ENCODE results near the gene CPVL.

The CPVL gene

GRCh38 chr7:28999427-28999826 lies 146.9 kb downstream of the CPVL start:
- DNase-seq = no peak

GRCh38 chr7:28998105-28998504 lies 148.2 kb downstream of the CPVL start:
- DNase-seq = no peak

DNA sequence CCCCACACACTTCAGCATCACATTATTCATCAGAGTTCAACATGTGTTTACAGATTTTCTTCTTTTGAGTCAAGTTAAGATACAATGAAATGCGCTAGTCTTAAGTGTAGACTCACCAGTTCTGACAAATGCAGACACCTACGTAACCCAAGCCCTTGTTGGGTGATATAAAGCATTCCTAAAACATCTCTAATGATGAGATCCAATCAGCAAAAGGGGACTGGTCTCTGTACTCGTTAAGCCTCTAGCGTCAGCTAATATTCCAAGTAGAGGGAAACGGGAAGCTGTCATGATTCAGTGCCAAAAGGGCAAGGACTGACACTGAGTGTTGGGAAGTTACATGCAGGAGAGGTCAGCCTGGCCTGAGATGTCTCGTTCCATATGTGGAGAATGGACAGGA lies 149.5 kb downstream of the CPVL start:
- no peak for DNase-seq

DNA sequence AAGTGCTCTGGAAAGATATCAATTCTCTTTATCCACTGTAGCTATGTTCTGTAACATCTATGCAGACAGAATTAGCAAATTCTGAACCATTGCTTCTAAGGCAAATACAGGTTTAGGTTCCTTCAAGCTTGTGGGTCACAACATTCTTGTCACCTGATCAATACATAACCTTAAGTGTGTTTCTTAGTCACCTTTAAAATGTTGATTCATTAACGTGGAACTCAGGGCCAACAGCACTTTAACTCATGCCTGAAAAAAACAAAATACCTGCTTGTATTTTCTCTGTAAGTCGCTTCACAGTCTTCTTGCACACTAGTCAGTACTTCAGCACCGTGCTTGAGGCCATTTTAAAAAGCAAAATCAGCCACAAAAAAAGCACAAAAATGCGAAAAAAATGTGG lies 153.0 kb downstream of the CPVL start:
- DNase-seq = no peak

- DNase-seq = no peak
These were observed 153.5 kb downstream of the CPVL start for GRCh38 chr7:28992798-28993197.

DNA sequence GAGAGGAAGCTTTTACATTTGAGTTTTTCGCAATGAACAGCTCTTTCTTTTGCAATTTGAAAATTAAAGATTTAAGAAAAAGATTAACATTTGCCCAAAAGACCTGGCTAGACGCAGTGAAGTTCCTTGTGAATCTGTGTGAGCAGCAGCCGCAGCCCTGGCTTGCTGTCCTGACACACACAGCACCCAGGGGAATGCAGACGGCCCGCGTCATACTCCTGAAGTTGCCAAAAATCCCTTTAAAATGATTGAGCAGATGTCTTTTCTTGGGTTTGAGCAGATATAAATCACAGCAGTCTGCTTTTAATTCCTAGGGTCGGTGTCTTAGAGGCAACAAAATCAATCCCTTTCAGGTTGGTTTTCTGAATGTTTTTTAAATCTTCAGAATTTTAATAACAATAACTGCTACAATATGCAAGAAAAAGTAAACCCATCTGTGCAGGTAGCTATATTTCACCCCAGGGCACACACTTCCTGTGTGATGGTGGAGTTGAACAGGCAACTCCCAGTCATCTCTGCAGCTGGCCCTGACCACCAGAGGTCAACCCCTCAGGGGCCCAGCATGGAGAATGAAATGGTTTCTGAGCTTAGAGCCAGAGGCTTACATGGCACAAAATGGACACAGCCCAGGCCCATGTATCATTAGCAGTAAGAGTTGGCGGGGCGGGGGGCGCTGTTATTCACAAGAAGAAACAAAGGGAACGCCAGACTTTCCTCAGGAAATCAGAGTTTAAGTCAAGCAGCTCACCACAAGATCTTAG lies 156.0 kb downstream of the CPVL start:
- DNase-seq = no peak

DNA sequence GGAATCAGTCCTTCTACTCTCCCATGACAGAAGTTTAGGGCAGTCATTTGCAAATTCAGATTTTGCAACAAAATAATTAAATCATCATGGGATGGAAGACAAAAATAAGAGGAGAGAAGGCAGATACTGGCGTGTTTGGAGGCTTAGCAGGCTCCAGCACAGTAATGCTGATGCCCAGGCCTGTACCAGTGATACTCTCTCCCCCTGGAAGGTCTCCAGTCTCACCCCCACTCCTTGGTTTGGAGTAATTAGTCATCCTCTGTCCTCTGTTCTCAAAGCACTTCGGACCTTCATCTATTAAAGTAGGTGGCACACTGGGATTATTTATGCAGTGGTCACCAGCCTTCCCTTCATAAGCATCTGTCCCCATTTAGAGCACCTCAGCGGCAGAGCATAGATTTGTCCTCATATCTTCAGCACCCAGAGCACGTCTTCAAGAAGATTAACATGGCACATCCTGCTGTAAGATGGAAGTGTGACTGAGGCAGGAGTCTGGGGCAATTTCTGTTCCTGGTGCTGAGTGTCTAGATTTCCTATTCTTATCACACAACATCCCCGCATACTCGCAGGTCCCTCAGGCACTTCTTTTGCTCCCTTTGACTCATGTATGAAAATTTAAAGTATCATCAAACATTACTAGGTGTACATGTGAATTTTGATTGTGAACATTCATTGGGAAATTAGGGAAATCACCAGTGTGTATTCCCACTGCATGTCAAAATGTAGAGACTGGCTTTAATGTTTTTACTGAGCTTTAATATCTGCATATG lies 156.9 kb downstream of the CPVL start:
- DNase-seq = no peak

- DNase-seq = peak; percentile 54
These were observed 157.5 kb downstream of the CPVL start for GRCh38 chr7:28988810-28989209.

DNA sequence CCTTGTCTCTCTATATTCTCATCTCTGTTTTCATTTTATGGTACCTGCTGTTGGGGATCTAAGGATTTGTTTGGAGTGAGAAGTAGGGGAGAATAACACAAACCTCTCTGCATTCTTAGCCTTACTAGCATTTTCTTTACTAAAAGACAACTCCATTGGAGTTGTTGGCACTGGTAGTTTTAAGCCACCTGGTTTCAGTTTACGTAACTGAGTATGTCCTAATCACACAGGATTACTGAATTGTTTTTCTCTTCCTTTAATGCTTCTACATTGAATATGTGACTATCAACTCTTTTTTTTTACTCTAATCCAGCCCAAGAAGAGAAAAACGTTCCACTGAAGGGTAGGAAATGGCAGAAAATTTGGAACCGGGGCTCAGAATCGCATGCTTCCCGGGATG lies 158.2 kb downstream of the CPVL start:
- no peak for DNase-seq

GRCh38 chr7:28986765-28987110 lies 159.6 kb downstream of the CPVL start:
- no peak for DNase-seq

GRCh38 chr7:28986028-28986764 lies 160.1 kb downstream of the CPVL start:
- DNase-seq = no peak

GRCh38 chr7:28984631-28985030 lies 161.7 kb downstream of the CPVL start:
- peak; percentile 59 for DNase-seq

DNA sequence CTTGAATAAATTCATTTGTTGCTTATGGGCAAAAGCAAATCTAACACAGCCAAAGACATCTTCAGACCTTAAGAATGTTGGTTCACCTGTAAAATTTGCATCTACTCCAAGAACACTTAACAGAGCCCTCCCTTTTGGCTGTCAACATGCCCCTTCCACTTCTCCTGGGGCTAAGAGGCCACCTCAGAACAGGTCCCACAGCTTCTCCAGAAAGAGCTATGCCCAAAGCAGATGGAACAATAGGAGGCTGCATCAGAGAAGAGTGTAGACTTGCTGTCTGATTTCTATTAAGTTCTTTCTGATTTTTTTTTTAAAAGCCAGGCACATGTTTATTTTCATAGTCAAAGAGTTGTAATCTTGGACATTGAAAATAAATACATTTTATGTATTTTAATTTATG lies 162.1 kb downstream of the CPVL start:
- DNase-seq = no peak

GRCh38 chr7:28983396-28984190 lies 162.7 kb downstream of the CPVL start:
- DNase-seq = no peak

DNA sequence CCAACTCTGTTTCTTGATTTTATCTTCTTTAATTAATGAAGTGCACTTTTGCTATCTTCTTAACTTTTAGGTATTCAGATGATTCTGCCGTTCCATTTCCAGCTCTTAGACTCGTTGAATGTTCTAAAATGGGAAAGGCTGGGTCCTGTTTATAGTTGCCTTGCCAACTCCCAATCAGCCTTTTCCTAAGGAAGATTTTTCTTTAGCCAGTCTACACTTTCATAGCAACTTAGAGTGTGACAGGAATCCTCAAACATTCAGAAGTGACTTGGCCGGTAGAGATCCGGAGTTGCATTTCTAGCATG lies 165.2 kb downstream of the CPVL start:
- DNase-seq = no peak

DNA sequence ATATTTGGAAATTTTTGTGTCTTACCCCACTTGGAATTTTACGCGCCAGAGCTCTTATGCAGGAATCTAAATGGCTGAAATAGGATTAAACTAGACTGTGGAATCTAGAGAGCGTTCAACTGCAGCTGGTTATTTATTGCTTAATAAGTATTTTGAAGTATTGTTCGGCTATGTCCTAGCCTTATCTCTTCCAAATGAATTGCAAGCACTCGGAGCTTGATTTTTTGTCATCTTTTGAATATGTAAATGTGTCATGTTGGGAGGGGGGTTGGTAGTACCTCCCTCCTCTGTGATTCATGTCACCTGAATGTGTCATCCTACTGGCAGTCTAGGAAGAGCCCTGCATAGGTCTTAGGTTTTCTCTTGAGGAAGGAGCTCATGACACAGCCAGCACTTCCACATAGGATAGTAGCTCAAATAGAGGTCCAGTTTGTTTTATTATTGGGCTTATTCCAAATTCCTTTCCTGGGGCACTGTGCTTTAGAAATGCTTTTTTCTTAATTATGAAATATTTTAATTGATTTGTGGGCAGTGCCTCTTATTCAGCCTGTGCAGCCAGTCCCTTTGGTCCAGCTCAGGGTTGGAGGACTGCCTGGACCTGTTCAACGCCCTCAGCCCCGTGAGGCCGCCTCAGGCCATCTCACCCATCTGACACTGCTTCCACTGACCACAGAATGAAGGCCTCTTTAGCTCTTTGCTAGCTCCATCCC lies 165.7 kb downstream of the CPVL start:
- DNase-seq = no peak

DNA sequence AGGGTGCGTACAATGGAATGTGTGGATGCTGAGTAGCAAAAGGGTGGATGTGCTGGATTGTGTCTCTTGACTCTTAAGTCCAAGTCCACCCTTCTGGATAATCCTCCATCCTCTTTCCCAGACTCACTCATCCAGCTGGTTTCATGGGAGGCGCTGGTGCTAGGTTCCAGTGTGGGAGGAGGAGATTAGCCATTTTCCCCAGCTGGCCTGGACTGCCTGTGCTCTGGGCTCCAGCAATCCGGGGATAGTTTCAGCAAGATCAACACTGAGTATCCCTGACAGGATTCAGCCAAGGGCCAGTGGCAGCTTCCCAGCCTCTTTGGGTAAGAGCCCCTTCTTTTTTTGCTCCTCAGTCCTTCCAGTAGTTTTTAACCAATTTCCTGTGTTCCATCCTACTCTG lies 166.6 kb downstream of the CPVL start:
- no peak for DNase-seq

DNA sequence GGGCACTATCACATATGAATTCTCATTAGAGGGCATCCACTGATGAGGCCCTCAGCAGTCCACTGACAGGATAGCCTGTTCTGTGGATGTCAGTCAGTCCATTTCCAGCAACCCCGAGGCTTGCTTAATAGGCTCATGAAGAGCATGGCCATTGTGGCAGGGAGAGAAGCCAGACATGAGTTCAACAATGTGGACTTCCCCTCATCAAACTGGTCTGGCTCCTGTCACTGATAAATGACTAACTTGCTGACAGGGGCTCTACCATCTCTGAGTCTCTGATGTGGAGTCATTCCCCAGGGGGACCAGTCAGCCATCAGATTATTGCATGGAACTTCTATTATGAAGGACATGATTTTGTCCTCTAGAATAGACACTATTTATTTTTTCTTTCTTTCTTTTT lies 168.5 kb downstream of the CPVL start:
- no peak for DNase-seq

DNA sequence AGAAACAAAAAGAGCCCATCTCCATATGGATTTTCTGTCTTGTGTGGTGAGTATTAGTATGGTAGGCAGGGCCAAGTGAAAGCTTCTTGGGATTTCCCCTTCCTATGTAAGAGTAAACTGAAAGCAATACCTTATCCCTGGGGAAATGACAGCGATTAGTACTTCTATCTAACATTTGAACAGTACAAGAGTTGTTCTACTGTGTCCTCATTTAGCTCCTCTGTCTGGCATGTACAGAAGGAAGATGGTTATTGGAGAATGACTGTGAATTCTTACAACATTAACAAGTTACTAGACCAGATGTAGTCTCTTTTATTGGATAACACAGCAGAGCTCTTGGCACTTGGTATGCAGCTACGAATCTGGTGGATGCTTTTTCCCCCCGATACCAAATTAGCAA lies 170.3 kb downstream of the CPVL start:
- no peak for DNase-seq

GRCh38 chr7:28973591-28973990 lies 172.7 kb downstream of the CPVL start:
- DNase-seq = no peak

DNA sequence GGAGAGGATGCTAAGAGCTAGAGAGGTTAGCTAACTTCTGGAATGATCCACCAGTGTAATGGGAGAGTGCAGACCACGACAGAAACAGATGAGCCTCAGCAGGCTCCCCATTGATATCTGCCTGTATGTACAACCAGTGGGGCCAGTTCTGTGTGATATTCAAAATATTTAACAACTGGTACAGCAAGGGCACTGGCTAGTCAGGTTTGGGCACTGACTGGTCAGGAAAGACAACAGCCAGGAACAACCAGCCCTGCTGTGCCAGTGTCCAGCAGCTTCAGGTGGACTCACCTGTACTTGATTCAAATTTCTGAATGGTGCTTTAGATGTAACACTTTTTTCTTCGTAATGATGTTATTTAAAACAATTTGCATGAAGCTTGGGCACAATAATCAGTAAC lies 182.3 kb downstream of the CPVL start:
- DNase-seq = no peak

- DNase-seq = no peak
These were observed 184.4 kb downstream of the CPVL start for GRCh38 chr7:28961972-28962371.
